ENCODE measurements around the gene LCE5A. TPM values are rescaled to one million over a fixed set of nuclear protein-coding genes. Genes with fewer than 3 reads are reported as not detected.

LCE5A gene, protein sequence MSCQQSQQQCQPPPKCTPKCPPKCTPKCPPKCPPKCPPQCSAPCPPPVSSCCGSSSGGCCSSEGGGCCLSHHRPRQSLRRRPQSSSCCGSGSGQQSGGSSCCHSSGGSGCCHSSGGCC
- not detected in 2 replicates for total RNA-seq (2014; rRNA removed; shearing (Covaris generic))
- total RNA-seq (2022): not detected in 2 replicates
- not detected for Bru-seq, nascent RNA
- BruChase-seq, experiment 1, labeled RNA remaining after a 6-hour chase: not detected
- not detected for BruChase-seq, experiment 2, labeled RNA remaining after a 2-hour chase
- long read RNA-seq: 0 reads

DNA sequence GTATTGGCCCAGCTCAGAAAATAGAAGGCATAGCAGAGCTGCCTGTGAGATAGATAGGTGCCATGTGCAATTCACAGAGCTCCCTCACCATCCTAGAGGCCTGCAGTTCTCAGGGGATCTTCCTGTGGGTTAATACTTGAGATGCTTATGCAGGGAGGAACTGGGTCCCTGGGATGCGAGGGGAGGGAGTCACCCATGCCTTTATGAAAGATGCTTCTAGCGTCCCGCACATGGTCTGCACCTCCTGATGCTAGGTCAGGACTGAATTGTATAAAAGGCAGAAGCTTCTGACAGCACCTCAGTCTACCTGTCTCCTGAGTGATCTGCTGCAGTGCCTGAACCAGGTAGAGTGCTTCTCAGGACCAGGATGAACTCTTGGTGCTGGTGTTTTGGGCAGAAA lies at the start of gene LCE5A:
Gene LCE5A, plus strand, starts transcription at position 301 of the 400 bp plus-strand sequence. CDS start 732 bp downstream, outside the sequence.
- Histone ChIP-seq H3K9me2 (ENCODE audit: insufficient read depth, low read length) (no peaks in the 10 kb centered on the region), H3K4me1 (ENCODE audit: insufficient read depth, low read length, poor library complexity, severe bottlenecking) (no peaks in the 10 kb centered on the region), H3K9me3 (ENCODE audit: low read length) (no peaks in the 10 kb centered on the region), H3K79me2 (ENCODE audit: insufficient read depth, low read depth, low read length) (no peaks in the 10 kb centered on the region), H3K4me2 (ENCODE audit: low read length) (no peak within 1 kb of the TSS), H4K20me1 (ENCODE audit: insufficient read depth, low read length) (no peaks in the 10 kb centered on the region), H3K27ac (ENCODE audit: low read depth, low read length, poor library complexity, severe bottlenecking) (no peak within 1 kb of the TSS), H2AFZ (ENCODE audit: low read length) (no peak within 1 kb of the TSS), H3K36me3 (ENCODE audit: insufficient read depth, low read length) (no peaks in the 10 kb centered on the region), H3K4me3 (ENCODE audit: low read depth, low read length, poor library complexity, severe bottlenecking) (no peak within 1 kb of the TSS)
- no TSS peak for BruUV-seq (replicated peaks)
- intact Hi-C loops (cut with micrococcal nuclease; ENCODE audit: unreplicated experiment): no loop called here
- ChIA-PET POLR2A (no interaction called here), CTCF (ENCODE audit: unreplicated experiment) (no interaction called here)
- no peak for TF ChIP-seq EZH2phosphoT487 (IDR thresholded peaks at IDR 0.05; ENCODE audit: borderline replicate concordance, low read depth, low read length)
- TF ChIP-seq, protein P1, sequence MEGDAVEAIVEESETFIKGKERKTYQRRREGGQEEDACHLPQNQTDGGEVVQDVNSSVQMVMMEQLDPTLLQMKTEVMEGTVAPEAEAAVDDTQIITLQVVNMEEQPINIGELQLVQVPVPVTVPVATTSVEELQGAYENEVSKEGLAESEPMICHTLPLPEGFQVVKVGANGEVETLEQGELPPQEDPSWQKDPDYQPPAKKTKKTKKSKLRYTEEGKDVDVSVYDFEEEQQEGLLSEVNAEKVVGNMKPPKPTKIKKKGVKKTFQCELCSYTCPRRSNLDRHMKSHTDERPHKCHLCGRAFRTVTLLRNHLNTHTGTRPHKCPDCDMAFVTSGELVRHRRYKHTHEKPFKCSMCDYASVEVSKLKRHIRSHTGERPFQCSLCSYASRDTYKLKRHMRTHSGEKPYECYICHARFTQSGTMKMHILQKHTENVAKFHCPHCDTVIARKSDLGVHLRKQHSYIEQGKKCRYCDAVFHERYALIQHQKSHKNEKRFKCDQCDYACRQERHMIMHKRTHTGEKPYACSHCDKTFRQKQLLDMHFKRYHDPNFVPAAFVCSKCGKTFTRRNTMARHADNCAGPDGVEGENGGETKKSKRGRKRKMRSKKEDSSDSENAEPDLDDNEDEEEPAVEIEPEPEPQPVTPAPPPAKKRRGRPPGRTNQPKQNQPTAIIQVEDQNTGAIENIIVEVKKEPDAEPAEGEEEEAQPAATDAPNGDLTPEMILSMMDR (conservative IDR thresholded peaks at IDR 0.05; ENCODE audit: low read length): no peak
- no peak for DNase-seq (ENCODE audit: low spot score)

DNA sequence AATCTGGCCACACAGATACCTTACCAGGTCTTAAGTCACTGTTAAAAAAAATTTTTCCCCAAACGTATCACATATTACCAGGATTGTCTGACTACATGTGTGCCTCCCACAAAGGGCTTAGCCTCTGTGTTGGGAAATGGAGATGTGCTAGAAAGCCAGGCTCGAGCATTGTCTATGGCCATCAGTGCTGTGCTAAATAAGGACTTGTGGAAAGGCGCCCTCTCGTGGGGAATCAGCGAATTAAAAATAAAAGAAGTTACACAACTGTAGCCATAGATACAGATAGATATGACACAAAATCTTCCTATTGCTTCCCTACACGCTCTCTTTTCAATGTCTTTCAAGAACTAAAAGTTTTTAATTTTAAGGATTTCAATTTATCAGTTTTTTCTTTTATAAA lies 49.1 kb upstream of the LCE5A start:
- Histone ChIP-seq H3K4me3 (ENCODE audit: low read depth, low read length, poor library complexity, severe bottlenecking) (no peak overlapping the region), H3K36me3 (ENCODE audit: insufficient read depth, low read length) (no peaks in the 10 kb centered on the region), H3K4me2 (ENCODE audit: low read length) (no peak overlapping the region), H3K79me2 (ENCODE audit: insufficient read depth, low read depth, low read length) (no peaks in the 10 kb centered on the region), H4K20me1 (ENCODE audit: insufficient read depth, low read length) (no peaks in the 10 kb centered on the region), H3K4me1 (ENCODE audit: insufficient read depth, low read length, poor library complexity, severe bottlenecking) (peaks cover 5% of the 10 kb centered on the region), H3K9me3 (ENCODE audit: low read length) (peaks cover 7% of the 10 kb centered on the region; the same call in 1 of the 2 replicates), H3K27ac (ENCODE audit: low read depth, low read length, poor library complexity, severe bottlenecking) (no peak overlapping the region), H3K9me2 (ENCODE audit: insufficient read depth, low read length) (no peaks in the 10 kb centered on the region), H2AFZ (ENCODE audit: low read length) (no peak overlapping the region)
- ChIA-PET CTCF (ENCODE audit: unreplicated experiment) (no interaction called here), POLR2A (no interaction called here)
- BruUV-seq (replicated peaks): no TSS peak
- peak; percentile 65 for DNase-seq (ENCODE audit: low spot score)
- intact Hi-C loops (cut with micrococcal nuclease; ENCODE audit: unreplicated experiment): no loop called here
- no peak for TF ChIP-seq EZH2phosphoT487 (IDR thresholded peaks at IDR 0.05; ENCODE audit: borderline replicate concordance, low read depth, low read length)
- TF ChIP-seq, protein P1 (conservative IDR thresholded peaks at IDR 0.05; ENCODE audit: low read length): peak; percentile 72

DNA sequence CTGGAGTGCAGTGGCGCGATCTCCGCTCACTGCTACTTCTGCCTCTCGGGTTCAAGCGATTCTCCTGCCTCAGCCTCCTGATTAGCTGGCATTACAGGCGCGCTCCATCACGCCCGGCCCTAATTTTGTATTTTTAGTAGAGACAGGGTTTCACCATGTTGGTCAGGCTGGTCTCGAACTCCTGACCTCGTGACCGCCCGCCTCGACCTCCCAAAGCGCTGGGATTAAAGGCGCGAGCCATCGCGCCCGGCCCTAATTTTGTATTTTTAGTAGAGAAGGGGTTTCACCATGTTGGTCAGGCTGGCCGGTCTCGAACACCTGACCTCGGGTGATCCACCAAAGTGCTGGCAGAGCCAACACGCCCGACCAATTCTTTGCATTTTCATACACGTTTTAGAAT lies 48.0 kb upstream of the LCE5A start:
- no peaks in the 10 kb centered on the region for H3K79me2 ChIP-seq (ENCODE audit: insufficient read depth, low read depth, low read length)
- peaks cover 5% of the 10 kb centered on the region for H3K4me1 ChIP-seq (ENCODE audit: insufficient read depth, low read length, poor library complexity, severe bottlenecking)
- DNase-seq (ENCODE audit: low spot score): no peak
- H3K4me2 ChIP-seq (ENCODE audit: low read length): no peak overlapping the region
- H3K27ac ChIP-seq (ENCODE audit: low read depth, low read length, poor library complexity, severe bottlenecking): no peak overlapping the region
- no peak overlapping the region for H3K4me3 ChIP-seq (ENCODE audit: low read depth, low read length, poor library complexity, severe bottlenecking)
- H3K9me2 ChIP-seq (ENCODE audit: insufficient read depth, low read length): no peaks in the 10 kb centered on the region
- peaks cover 7% of the 10 kb centered on the region; the same call in 1 of the 2 replicates for H3K9me3 ChIP-seq (ENCODE audit: low read length)
- H2AFZ ChIP-seq (ENCODE audit: low read length): no peak overlapping the region
- ChIA-PET CTCF (ENCODE audit: unreplicated experiment) (no interaction called here), POLR2A (interaction anchor here (0.7 kb wide), 1 partner anchor 21 kb away, joined by 5 read pairs; no protein-coding TSS in a partner anchor)
- no TSS peak for BruUV-seq (replicated peaks)
- no peaks in the 10 kb centered on the region for H3K36me3 ChIP-seq (ENCODE audit: insufficient read depth, low read length)
- no peak for TF ChIP-seq EZH2phosphoT487 (IDR thresholded peaks at IDR 0.05; ENCODE audit: borderline replicate concordance, low read depth, low read length)
- TF ChIP-seq, protein P1 (conservative IDR thresholded peaks at IDR 0.05; ENCODE audit: low read length): no peak
- H4K20me1 ChIP-seq (ENCODE audit: insufficient read depth, low read length): no peaks in the 10 kb centered on the region
- intact Hi-C loops (cut with micrococcal nuclease; ENCODE audit: unreplicated experiment): no loop called here

Data from OCI-LY7 (cell line).